ENCODE measurements around the gene NRXN2.

The NRXN2 gene

DNA sequence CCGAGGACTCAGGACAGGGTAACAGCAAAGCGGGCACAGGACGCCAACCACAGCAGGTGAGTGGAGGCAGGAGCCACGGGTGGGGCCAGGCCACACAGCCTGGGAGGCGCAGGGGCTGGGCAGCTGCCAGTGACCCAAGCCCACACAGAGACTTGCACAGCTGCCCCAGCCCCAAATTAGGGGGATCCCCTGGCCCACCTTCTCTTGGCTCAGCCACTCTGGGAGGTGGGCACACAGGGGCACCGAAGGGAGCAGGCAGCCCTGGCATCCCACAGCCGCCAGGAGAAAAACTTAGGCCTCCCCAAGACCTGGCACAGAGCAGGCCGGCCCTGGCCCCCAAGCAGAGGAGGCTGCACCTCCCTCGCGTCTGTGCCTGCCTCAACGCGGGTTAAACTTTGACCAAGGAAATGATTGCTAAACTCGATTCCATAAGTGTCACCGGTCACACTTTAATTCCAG lies 132.2 kb downstream of the NRXN2 start, which contains the start of gene SLC22A12:
SLC22A12 (plus strand) TSS at position 458 of the 459 bp plus-strand sequence. CDS start 337 bp downstream, outside the sequence.
- no peak for DNase-seq (ENCODE audit: low read depth in 2 of 2)

DNA sequence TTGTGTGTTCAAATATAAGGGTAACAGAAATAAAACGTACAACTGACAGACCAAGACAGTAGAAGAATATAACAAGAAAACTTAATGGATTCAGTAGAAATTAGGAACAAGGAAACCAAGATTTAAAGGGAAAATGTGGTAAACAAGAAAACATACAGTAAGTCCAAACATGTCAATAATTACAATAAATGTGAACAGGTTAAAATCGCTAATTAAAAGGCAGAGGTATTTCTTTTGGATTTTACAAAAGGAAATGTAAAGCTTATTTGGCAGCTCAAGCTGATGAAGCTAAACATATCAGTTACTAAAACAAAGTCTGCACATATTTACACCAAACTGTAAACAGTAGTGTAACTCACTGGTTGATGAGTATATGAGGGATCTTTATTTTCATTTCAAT lies 134.3 kb downstream of the NRXN2 start:
- no peak for DNase-seq (ENCODE audit: low read depth in 2 of 2)

DNA sequence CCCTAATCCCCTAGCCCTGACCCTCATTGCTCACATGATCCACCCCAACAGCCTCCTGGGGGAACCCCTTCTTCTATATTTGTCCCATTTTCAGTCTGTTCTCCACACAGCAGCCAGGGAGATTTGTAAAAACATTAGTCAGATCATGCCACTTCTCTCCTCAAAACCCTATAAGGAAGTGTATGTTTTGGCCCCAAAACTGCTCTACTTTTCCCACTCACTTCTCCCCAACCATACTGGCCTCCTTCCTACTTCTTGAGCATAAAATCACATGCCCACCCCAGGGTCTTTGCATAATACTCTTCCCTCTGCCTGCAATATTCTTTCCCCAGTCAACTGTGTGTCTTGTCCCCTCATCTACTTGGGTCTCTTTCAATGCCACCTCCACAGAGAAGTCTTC lies 136.6 kb downstream of the NRXN2 start:
- no peak for DNase-seq (ENCODE audit: low read depth in 2 of 2)

DNA sequence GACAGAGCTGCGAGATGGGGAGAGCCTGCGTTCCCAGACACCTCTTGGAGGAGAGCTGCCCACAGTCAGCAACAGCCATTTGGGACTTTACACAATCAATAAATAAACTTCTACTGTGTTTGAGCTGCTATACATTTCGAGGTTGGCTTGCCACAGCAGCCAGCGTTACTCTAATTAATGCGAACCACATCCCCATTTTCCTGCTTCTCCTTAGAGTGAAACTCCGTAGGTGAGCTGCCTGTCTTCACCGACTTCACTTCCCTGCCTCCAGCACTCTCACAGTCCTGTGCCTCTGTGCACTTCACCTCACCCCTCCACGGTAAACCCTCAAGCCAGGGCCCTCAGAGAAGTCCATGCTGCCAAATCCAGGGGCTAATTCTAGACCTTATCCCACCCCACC lies 137.8 kb downstream of the NRXN2 start:
- no peak for DNase-seq (ENCODE audit: low read depth in 2 of 2)

DNA sequence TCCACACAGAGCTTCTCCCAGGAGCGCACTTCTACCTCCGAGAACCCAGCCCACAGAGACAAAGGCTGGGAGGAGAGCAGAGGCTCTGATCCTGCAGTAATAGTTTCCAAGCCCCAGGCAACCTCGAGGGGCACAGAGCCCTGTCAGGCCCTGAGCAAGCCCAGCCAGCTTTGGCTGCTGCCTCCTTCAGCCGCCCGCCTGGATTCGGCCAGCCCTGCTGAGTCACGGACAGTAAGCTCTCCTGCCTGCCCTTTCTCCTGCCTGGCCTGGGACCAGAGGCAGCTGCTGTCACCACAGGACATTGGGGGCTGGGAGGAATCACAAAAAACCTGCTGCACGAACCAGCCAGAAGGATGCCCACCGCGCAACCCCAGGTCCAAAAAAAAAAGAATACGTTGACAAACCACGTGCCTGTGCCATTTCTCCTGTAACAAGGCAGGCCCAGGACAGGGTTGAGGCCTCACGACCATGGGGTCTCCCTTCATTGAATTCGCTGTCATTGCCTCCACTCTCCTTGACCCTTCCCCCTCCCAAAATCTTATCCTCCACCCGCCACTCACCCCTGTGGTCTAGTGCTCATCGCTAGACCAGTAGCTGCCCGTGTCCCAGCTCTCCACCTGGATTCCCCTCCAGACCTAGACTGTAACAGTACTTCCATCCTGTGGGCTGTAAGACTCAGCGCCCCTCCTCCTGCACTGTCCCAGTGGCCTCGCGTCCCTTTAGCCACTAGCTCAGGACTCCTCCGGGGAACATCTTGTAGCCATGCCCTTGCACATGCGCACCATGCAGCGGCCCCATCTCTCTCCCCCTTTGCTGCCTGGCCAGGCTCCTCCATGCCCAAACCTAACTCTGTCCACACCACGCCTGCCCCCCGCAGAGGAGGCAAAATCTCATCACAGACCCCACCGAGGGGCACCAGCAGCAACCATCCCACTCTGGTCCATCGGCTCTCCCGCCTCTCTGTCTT lies 139.4 kb downstream of the NRXN2 start:
- no peak for DNase-seq (ENCODE audit: low read depth in 2 of 2)

DNA sequence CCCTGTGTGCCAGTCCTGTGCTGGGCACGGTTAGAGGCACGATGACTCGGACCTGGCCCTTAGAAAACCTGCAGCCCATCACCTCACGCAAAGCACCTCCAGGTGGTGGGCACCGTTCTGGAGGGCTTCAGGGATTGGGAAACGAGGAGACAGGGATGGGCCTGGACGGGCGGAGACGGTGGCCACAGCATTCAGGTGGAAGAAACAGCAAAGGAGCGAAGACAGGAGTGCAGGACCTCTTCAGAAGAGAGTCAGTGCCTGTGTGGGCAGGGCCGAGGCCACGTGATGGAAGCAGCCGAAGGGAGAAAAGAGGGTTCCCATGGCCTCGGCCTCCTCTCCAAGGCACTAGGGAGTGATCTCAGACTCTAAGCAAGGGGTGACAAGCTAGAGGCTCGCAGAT lies 140.1 kb downstream of the NRXN2 start:
- DNase-seq (ENCODE audit: low read depth in 2 of 2): no peak

DNA sequence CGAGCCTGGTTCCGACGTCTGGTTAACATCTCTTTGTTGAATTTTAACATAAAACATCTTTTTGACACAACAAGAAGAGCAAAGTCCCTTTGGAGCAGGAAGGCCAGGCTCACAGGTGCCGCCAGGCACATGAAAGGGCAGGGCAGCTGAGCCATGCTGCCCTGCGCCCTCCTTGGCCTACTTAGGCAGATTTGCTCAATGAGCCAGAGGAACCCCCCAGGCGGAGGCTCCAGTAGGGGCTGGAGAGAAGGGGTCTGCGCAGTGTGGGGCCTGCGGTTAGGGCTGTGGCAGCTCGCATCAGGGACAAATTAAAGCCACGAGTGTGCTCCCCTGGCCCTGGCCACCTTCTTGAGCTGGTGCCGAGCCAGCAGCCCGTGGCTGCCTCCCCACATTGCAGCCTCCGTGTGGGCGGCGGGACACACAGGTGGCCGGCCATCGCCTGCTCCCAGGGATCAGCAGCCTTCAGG lies 141.9 kb downstream of the NRXN2 start:
- no peak for DNase-seq (ENCODE audit: low read depth in 2 of 2)

DNA sequence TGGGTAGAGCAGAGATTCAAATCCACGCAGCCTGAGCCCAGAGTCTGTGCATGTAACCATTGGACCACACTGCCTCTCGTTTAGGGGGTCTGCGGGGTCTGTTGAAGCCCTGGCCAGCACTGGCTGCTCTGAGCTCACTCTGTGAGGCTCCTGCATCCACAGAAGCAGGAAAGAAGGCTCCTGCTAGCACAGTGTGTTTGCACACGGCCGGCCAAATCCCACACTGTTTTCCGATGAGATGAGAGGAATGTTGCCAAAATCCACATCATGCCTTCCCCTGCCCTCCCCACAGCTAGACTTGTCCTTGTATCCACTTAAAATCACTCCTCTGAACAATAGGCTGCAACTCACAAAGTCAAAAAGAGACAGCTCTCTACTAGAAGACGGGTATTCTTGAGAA lies 142.6 kb downstream of the NRXN2 start:
- DNase-seq (ENCODE audit: low read depth in 2 of 2): no peak

DNA sequence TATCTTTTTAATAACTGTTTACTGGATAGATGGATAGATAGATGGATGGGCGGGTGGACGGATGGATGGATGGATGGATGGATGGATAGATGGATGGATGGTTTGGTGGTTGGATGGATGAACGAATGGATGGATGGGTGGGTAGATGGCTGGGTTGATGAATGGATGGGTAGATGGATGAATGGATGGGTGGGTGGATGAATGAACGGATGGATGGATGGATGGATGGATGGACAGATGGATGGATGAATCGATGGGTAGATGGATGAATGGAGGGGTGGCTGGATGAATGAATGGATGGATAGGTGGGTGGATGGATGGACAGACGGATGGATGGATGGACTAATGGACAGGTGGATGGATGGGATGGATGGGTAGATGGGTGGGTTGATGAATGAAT lies 145.8 kb downstream of the NRXN2 start:
- DNase-seq (ENCODE audit: low read depth in 2 of 2): no peak

DNA sequence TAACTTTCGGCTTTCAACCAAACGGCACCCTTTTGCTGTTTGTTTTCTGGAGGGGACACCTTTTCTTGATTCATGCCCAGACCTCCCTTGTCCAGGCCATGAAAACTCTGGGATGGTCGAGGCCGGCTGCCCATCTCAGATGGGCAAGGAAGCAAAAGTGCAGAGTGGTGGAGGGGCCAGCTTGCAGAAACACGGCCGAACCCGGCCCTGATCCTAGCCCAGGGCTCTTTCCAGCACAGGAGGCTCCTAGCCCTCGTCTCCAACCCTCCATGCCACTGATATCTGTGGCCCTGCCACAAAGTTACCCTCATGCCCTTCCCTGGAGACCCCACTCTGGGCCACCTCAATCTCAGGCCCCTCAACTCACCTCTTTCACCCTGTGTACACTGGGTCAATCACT lies 150.9 kb downstream of the NRXN2 start:
- DNase-seq (ENCODE audit: low read depth in 2 of 2): no peak

DNA sequence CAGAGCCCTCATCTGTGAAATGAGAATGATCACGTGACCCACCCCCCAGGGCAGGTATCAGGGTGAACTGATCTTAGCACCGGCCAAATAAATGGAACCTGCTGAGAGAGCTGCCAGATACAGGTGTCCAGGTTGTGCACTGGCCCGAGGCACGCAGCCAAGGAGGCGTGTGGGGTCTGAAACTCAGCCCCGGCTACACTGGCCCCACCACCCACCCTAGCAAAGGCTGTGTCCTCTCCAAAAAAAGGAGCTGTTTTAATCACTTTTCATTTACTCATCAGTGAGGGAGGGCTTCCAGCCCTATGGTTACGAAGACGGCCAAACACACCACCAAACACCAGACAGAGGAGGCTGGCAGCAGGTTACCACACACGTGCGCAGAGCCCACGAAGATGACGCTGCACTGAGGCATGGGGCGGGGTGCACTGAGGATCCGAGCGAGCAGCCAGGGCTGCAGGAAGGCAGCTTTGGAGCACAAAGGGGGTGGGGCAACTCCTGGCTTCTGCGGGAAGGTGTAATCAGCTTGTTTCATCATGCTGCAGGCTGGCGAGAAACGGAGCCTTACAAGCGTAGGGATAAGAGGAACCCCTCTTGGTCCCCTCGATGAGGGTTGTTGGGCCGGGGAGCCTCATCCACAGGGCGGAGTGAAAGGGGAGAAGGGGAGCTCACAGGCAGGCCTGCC lies 151.4 kb downstream of the NRXN2 start:
- no peak for DNase-seq (ENCODE audit: low read depth in 2 of 2)

DNA sequence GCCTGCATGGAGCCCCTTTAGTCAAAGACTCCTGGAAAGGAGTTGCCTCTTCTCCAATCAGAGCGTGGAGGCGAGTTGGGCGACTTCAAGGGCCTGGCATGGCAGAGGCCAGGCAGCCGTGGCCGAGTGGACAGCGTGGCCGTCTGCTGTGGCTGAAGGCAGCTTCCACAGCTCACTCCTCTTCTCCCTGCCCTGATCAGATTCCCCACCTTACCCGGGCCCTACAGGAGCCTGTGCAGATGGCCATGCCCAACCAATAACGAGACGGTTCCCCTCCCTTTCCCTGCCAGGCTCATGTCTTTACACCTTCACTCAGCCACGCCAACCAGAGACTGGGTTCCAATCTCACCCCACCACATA lies 152.0 kb downstream of the NRXN2 start:
- no peak for DNase-seq (ENCODE audit: low read depth in 2 of 2)

DNA sequence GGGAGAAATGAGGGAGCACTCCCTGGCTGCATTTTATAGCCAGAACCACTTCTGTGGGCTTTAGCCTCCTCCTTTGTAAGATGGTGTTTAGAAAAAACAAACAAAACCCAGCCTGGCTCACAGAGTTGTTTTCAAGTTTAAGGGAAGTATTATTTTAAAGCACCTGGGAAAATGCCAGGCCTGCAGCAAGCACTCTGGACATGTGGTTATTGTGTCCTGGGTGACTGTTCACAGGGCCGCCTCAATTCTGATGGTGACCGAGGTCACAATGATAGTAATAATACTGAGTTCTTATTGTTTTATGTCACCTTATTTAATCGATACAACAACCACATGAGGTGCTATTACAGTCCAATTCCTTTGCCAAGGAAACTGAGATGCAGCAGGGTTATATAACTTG lies 152.7 kb downstream of the NRXN2 start:
- DNase-seq (ENCODE audit: low read depth in 2 of 2): no peak

DNA sequence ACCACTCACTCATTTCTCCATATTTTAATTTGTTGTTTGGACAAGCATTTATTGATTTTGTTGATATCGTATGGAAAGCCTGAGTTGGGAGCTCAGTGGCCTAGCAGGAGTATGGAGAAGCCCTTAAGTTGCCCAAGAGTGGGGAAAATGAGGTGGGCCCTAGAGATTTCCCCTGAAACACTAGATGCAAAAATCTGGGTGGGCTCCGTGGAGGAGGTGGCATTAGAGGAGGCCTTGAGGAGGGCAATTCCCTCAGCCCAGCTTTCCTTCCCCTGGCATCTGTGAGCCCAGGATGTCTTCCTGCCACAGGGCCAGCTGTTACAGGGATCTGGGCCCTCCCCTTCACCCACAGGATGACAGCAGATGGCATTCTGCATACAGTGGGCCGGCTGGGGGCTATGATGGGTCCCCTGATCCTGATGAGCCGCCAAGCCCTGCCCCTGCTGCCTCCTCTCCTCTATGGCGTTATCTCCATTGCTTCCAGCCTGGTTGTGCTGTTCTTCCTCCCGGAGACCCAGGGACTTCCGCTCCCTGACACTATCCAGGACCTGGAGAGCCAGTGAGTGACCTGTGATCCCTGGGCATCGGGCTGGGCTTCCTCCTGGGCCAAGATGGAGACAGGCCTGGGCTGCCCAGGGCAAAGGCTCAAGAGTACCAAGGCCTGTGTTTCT lies 153.6 kb downstream of the NRXN2 start:
- no peak for DNase-seq (ENCODE audit: low read depth in 2 of 2)

DNA sequence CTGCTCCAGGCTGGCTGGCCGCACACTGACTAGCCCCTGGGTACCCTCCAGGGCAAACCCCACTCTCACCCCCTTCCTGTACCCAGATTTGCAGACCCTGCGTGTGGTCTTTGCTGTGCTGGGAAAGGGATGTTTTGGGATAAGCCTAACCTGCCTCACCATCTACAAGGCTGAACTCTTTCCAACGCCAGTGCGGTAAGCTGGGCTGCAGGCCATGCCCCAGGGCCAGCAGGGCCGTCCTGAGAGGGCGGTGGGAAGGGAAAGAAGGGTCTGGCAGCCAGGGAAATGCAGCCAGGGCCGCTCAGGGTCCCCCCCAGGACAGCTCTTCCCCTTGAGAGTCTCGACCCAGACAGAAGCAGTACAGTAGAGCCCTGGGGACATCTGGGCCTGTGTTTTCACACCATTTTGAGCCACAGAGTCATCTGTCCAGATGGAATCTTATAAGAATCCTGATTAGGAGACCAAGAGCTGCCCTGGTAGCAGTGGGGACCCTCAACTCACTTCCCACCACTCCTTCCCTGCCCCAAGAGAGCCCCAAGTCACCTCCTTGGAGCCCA lies 154.3 kb downstream of the NRXN2 start:
- no peak for DNase-seq (ENCODE audit: low read depth in 2 of 2)

DNA sequence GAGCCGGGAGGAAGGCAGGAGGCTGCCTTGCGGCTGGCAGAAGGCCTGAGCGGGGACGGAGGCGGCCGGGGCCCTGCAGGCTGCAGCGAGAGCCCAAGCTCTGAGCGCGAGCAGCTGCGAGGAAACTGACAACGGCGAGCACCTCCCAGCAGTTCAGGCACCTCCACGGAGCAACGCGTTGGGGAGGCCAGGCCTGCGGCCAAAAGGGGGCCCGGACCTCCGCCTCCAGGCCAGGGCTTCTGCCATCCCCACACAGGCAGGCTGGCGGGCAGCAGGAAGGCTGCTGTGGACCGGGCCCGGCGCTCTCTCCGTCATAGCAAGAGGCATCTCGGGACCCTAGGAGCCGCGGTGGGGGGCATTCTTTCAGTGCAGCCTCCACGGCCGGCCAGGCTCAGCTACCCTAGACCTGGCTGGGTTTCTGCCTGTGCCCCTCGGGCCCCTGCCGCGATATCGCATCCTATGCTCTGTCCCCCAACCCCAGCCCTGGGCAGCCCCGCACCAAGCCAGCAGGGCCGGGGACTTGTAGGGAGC lies 154.9 kb downstream of the NRXN2 start:
- no peak for DNase-seq (ENCODE audit: low read depth in 2 of 2)

DNA sequence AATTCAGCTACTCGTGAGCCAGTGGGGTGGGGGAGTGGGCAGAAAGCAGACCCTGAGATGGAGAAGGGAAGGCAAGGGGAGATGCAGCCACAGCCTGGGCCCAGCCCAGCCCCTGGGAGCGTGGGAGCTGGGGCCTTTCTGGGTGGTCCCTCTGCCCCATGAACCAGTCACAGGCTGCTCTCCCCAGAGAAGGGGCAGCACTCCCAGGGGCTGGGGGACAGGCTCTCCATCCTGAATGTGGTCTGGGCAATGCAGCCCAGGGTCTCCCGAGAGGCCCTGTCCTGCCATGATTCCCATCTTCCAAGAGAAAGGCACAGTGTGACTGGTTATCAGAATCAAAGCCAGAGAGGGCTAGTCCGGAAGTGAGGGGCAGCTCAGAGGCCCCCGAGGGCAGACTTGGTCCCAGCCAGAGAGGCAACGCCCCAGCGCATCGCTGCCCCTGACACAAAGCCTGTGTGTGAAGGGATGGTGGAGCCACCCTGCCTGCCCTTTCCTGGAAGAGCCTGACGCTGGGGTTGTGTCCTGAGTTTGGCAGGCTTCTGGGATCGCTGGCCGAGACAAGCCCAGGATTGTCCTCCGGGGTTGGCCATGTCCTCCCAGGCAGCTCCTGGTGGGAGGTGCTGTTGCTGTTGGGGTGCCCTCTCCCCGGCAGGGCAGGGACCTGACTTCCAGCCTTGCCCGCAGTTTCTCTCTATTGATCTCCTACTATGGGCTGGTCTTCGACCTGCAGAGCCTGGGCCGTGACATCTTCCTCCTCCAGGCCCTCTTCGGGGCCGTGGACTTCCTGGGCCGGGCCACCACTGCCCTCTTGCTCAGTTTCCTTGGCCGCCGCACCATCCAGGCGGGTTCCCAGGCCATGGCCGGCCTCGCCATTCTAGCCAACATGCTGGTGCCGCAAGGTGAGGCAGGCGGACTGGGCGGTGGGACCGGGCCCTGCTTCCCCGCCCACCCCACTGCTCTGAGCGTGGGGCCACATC lies 155.8 kb downstream of the NRXN2 start:
- no peak for DNase-seq (ENCODE audit: low read depth in 2 of 2)

DNA sequence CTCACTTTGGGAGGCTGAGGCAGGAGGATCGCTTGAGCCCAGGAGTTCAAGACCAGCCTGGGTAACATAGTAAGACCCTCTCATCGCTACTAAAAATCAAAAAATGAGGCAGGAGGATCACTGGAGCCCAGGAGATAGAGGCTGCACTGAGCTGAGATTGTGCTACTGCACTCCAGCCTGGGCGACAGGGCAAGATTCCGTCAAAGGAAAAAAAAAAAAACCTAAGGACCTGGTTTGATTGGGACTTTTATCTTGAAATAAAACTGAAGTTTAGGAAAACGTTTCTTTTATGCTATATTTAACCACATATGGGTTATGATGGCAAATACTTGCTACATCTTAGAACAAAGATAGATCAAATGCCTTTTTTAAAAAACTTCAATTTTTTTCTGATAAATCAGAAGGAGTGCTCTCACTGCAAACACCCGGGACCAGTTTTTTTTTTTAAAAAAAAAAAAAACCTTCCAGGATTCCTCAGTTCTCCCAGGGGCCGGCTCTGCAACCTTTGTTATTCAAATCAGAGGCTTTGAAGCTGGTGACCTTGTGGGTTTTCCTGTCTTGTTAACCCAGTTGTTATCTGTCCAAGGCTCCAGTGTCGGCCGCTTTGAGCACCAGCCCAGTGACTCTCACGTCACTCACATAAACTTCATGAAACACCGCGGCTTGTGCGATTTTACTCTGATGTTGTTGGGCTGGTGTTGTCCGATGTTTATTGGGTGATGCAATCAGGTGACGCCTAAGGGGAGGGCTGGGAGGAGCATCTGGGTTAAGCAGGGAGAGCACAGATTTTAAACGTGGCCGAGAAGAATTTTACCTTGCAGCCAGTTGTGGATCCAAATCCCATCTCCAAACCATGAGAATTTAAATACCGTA lies 156.7 kb downstream of the NRXN2 start:
- no peak for DNase-seq (ENCODE audit: low read depth in 2 of 2)
